NCI-H2107 treated with DMSO at 0.1 percent for 48 hours (cell line): ENCODE data around the gene RAC2.
"Not testable (repeated sequence)": the region's sequence is repeated elsewhere in the genome, so short reads cannot be mapped to it uniquely, and the experiment has no call there.

Experiments
- DNase-seq: peaks from one replicate; lab custom pipeline; 2025; ENCODE audit not compliant: unreplicated experiment; lab: John Stamatoyannopoulos, UW

The RAC2 gene

DNA sequence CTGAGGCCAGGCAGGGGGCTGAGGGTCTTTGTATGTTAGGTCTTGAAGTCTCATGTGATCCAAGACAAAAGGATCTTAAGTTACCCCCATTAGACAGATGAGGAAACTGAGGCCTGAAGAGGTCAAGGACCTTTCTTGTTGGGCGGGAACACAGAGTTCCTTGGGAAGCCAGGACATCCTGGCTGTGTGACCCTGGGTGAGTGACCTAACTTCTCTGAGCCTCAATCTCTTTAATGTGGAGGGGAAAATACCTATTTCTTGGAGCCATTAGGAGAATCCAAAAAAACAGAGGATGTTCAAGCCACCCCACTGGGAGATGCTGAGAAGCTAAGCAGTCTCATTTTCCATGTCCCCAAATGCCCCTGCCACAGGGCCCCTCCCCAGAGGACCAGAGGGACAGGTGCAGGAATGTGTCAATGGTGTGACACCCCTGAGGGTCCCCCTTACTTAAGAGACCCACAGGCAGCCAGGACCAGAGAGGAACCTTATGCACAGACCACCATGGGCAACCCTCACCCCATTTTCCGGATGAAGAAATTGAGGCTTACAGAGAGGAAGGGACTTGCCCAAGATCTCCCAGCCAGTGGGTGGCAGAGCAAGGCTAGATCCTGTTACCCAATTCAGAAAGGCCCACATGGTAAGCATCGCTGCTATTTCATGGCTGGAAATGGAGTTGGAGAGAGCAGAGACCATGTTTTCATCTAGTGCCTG lies 8.0 kb downstream of the RAC2 start:
- DNase-seq, result no peak

GRCh38 chr22:37234736-37235711 lies 9.0 kb downstream of the RAC2 start:
- DNase-seq, result no peak

DNA sequence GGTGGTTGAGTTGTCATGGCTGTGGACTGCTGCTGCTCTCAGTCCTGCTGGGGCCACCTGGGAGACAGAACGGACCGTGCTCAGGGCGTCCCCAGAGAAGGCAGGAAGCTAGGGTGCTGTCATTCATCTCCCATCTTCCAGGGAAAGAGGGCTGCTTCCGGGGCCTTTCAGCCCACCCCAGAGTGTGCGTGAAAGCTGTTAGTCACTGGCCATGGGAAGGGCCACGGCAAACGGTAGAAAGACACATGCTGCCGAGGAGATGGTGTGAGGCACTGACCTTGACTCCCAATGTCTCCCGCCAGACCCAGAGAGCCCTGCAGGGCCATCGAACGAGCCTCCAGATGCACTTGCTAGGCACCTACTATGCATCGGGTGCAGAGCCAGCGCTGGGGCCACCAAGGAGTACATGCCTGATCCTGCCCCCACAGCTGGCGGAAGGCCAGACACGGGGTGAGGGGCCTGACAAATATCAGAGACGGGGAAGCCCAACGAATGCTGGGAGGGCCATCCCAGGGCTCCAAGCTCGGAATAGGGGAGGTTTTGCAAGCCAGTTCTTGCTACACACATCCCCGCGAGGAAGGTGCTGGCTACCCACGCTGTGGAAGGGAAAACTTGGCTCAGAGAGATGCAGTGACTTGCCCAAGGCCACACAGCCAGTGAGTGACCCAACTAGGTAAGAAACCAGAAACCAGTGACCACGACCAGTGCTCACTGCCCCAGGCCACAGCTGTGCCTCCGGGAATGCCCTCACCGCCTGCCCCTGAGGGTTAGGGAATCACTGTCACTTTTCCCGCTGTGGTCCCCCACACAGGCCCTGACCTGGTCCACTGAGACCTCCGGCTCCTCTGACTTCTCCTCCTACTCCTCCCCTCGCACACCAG lies 10.1 kb downstream of the RAC2 start:
- no peak for DNase-seq

DNA sequence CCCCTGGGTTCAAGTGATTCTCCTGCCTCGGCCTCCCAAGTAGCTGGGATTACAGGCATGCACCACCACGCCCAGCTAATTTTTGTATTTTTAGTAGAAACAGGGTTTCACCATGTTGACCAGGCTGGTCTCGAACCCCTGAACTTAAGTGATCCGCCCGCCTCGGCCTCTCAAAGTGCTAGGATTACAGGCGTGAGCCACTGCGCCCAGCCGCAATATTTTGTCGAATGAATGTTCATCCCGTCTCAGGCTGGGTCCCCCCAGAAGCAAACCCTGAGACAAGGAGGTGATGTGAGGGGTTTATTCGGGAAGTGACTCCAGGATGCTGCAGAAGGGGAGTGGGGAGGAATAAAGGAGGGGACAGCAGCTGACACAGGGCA lies 10.7 kb downstream of the RAC2 start:
- not testable (repeated sequence) for DNase-seq

DNA sequence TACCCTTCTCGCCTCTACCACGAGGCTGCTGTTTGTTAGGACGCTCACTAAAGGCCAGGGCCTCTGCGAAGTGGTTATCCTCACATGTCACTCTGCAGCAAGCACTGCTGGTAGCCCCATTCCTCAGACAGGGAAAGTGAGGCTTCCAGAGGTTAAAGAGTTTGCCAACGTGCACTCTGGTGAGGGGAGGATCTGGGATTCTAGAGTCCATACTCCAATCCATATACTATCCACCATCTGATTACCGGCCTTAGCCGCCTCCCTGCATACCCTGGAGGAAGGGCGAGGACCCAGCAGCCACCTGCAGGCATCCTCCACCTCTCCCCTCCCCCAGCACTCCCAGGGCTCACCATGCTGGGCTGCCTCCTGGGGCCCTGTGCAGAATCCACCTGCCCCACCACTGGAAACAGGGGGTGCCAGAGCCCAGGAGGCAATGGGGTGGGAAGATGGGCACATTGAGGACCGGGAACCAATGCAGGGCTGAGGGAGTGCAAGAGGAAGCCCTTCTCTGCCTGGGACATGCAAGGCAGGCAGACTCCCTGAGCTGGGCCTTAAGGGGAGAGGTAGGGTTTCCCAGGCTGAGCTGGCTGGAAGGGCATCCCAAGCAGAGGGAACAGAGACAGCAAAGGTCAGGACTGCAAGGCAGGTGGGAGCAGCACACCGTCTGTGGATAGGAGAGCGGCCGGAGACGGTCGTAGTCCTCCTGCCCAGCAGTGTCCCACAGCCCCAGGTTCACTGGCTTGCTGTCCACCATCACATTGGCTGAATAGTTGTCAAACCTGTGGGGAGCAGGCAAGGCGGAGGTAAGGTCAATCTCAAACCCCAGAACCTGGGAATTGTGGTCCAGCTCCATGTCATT lies 11.7 kb downstream of the RAC2 start:
- DNase-seq, result no peak

GRCh38 chr22:37231406-37232139 lies 12.5 kb downstream of the RAC2 start:
- DNase-seq, result no peak

GRCh38 chr22:37230673-37231405 lies 13.2 kb downstream of the RAC2 start:
- DNase-seq, result no peak

DNA sequence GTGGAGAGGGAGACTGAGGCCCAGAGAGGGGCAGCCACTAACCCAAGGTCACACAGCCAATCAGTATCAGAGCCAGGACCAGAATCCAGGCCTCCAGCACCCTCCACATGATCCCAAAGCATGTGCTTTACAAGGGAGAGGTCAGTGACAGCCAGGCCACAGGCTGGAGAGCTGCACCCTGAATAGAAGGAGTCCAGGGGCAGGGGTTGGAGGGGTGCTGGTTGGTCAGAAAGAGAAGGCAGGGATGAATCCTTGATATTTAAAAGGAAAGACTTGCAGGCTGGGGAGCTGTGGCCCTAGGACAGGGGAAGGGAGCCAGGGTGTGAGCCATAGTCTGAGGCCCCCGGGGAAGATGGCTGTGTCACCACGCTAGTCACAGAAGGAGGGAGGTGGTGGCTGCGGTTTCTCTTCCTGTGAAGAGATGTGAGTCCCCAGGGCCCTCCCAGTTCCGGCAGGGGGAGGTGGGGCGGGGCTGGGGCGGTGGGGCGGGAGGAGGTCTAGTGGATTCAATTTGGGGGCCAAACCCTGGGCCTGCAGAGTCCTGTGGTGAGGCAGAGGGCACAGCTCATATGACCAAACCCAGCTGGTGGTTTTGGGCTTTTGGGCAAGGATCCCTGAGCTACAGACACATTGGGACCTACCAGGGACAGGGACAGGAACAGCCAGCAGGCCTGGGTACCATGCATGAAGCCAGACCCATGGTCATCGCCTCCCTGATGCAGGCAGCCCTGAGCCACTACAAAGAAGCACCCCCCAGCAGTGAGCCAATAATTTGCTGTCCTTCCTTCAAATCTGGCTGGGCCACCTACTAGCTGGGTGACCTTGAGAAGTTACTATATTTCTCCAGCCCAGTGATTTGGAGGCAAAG lies 14.0 kb downstream of the RAC2 start:
- no peak for DNase-seq

DNA sequence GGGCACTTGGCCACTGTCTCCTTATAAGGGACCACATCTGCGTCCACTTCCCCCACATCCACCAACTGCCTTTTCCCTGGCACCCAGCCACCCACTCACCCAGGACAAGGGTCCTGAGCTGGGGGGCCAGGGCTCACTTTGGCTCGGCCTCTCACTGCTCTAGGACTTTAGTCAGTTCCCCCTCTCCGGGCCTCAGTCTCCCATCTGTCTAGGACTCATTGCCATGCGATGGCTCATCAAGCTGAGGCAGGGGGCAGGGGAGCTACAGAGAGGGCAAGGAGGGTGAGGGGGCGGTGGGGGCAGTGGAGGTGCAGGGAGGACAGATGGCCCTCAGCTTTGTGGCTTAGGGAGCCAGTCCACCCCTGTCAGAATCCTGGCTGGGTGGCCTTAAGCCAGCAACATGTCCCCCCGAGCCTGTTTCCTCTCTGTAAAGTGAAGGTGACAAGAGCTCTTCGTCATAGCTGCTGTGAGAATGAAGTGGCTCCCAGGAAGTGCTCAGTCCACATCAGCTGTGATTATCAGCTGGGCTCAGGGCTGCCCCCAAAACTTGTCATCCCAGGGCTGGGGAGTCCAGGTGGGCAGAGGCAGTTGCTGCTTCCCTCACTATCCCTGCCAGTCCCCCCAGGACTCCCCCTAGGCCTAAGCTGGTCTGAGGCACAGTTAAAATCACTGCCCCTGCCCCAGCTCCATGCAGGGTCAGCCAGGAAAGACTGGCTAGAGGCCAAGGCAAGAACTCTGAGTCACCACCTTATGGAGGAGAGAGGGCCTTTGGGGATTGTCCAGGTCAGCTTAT lies 14.9 kb downstream of the RAC2 start:
- DNase-seq, result no peak

GRCh38 chr22:37228106-37229011 lies 15.7 kb downstream of the RAC2 start:
- no peak for DNase-seq

DNA sequence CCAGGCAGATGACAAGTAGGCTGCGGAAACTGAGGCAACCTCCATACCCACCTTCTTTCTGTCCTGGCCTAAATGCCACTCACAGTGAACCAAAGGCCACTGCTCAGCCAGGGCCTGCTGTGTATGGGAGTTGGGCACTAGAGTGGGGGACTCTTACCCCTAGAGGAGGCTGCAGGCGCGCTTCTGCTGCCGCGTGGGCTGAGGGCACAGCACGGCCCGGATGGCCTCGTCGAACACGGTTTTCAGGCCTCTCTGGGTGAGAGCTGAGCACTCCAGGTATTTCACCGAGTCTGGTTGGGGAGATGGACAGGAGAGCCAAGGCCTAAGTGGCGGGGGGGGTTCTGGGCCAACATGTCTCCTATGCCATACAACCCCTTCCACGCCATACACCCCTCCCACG lies 17.6 kb downstream of the RAC2 start:
- no peak for DNase-seq

- DNase-seq, result no peak
Observed at GRCh38 chr22:37226087-37226486, 18.0 kb downstream of the RAC2 start.

GRCh38 chr22:37225481-37225880 lies 18.6 kb downstream of the RAC2 start:
- DNase-seq, result no peak

- DNase-seq, result no peak
Observed at GRCh38 chr22:37224757-37225420, 19.2 kb downstream of the RAC2 start.

GRCh38 chr22:37223965-37224551 lies 20.0 kb downstream of the RAC2 start:
- DNase-seq, result no peak
